ENCODE measurements around the gene C20orf96. TPM values are rescaled to one million over a fixed set of nuclear protein-coding genes. Genes with fewer than 3 reads are reported as not detected.
A peak's percentile ranks its signal among the peaks of the same experiment; 100 is the strongest.

The C20orf96 gene
- polyA plus RNA-seq, 3 donors, result 0.28 to 9.3 (median 0.88) TPM

DNA sequence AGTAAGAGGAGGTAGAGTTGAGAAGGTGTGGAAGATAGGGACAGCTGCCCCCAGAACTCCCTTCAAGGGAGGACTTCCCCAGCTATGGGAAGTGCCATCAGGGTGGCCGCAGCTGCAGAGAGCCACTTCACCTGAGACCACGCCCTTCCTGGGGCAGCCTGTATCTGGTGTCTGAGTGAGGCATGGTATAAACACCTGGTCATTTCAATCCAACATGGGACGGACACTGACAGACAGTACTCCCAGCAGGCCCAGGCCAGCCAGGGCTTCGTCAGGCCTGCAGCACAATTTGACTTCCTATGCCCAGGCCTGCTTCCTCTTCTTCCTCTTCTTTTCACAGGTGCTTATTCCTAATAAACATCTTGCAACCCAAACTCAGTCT, 39.3 kb upstream of the C20orf96 start:
- H3K9ac ChIP-seq (ENCODE audit: insufficient read depth, low read length, poor library complexity, severe bottlenecking), result no peak overlapping the region
- no peaks in the 10 kb centered on the region for H4K20me1 ChIP-seq (ENCODE audit: insufficient read depth, low read length)
- Mint-ChIP-seq H3K27ac (no peak overlapping the region), H3K36me3 (no peaks in the 10 kb centered on the region), H3K27me3 (ENCODE audit: low read depth in 3 of 3) (peaks cover 7 to 21% (median 18%) of the 10 kb centered on the region in 3 donors), H3K9me3 (peaks cover 0 to 6% (median 0%) of the 10 kb centered on the region in 7 donors), H3K4me1 (peaks cover 39% of the 10 kb centered on the region), H3K4me3 (no peak overlapping the region)
- H3K4me1 ChIP-seq (ENCODE audit: control insufficient read depth in 1 of 2, insufficient read depth in 2 of 2, low read length in 2 of 2), result peaks cover 29 to 36% of the 10 kb centered on the region in 2 donors
- H3K27me3 ChIP-seq (ENCODE audit: control insufficient read depth in 2 of 2, insufficient read depth in 2 of 2, low read length in 2 of 2), result peaks cover 4 to 13% of the 10 kb centered on the region in 2 donors
- no peaks in the 10 kb centered on the region for H3K36me3 ChIP-seq (replicated peaks in 1 of 2; ENCODE audit: control insufficient read depth in 1 of 2, insufficient read depth in 2 of 2, low read length in 2 of 2)
- H3K9me3 ChIP-seq (replicated peaks in 1 of 2; ENCODE audit: control insufficient read depth in 1 of 2, insufficient read depth in 1 of 2, low read length in 2 of 2), result no peaks in the 10 kb centered on the region
- H3K79me2 ChIP-seq (ENCODE audit: insufficient read depth, low read length), result no peaks in the 10 kb centered on the region
- H3K27ac ChIP-seq (ENCODE audit: low read depth in 1 of 2, low read length in 2 of 2), result no peak overlapping the region
- peak overlapping the region; percentile 16 for H2AFZ ChIP-seq (ENCODE audit: insufficient read depth, low read depth, low read length, poor library complexity, severe bottlenecking)
- TF ChIP-seq, protein P1, sequence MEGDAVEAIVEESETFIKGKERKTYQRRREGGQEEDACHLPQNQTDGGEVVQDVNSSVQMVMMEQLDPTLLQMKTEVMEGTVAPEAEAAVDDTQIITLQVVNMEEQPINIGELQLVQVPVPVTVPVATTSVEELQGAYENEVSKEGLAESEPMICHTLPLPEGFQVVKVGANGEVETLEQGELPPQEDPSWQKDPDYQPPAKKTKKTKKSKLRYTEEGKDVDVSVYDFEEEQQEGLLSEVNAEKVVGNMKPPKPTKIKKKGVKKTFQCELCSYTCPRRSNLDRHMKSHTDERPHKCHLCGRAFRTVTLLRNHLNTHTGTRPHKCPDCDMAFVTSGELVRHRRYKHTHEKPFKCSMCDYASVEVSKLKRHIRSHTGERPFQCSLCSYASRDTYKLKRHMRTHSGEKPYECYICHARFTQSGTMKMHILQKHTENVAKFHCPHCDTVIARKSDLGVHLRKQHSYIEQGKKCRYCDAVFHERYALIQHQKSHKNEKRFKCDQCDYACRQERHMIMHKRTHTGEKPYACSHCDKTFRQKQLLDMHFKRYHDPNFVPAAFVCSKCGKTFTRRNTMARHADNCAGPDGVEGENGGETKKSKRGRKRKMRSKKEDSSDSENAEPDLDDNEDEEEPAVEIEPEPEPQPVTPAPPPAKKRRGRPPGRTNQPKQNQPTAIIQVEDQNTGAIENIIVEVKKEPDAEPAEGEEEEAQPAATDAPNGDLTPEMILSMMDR (IDR thresholded peaks at IDR 0.05), result no peak
- WGBS (ENCODE audit: insufficient coverage), result 0% methylated on average over 1 of the region's 4 CpGs
- no peak overlapping the region for H3K4me3 ChIP-seq (replicated peaks in 1 of 3; ENCODE audit: low read depth in 2 of 3, low read length in 3 of 3)
- intact Hi-C loops (cut with micrococcal nuclease), result no loop called here
- no peak overlapping the region for H3K4me2 ChIP-seq (replicated peaks; ENCODE audit: extremely low read depth, low read length, poor library complexity, severe bottlenecking)
- no peak for DNase-seq

DNA sequence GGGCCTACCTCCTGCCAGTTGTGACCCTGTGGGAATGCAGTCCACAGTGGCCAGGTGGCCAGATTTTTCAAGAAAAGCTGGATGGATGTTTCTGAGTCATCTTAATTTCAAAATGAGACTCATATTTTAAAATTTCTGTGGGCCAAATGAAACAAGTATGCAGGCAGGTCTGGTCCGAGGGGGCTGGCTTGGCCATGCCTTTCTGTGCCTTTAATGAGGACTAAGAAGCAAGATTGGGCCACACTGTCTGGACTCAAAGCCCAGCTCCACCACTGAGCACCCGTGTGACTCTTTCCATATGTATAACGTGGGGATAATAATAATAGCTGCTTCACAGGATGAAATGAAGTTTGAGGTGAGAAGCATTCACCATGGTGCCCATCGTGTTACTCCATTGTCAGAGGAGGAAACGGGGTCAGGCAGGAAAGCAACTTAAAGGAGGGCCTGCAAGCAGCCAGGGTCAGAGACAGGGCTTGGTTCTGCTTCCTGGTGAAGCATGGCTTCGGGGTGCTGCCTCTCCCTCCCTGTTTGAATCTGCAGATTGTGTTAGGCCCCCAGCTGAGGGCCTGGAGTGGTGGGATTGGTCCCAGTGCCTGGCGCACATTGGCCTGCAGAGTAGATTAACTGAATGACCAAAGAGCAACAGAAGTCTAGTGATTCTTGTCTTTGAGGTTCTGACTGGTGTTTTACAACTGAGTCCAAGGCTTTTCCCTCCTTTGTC, 38.6 kb upstream of the C20orf96 start:
- H4K20me1 ChIP-seq (ENCODE audit: insufficient read depth, low read length), result no peaks in the 10 kb centered on the region
- no peaks in the 10 kb centered on the region for H3K36me3 ChIP-seq (replicated peaks in 1 of 2; ENCODE audit: control insufficient read depth in 1 of 2, insufficient read depth in 2 of 2, low read length in 2 of 2)
- H3K4me1 ChIP-seq (ENCODE audit: control insufficient read depth in 1 of 2, insufficient read depth in 2 of 2, low read length in 2 of 2), result peaks cover 35 to 44% of the 10 kb centered on the region in 2 donors
- no peaks in the 10 kb centered on the region for H3K79me2 ChIP-seq (ENCODE audit: insufficient read depth, low read length)
- H3K36me3 Mint-ChIP-seq, result no peaks in the 10 kb centered on the region
- H3K4me3 Mint-ChIP-seq, result peak overlapping the region in 1 of 2 donors; percentile 11
- H3K27ac Mint-ChIP-seq, result peak overlapping the region in 1 of 7 donors; percentile 39
- H3K4me2 ChIP-seq (replicated peaks; ENCODE audit: extremely low read depth, low read length, poor library complexity, severe bottlenecking), result no peak overlapping the region
- no peak overlapping the region for H3K27ac ChIP-seq (ENCODE audit: low read depth in 1 of 2, low read length in 2 of 2)
- H3K4me1 Mint-ChIP-seq, result peaks cover 43% of the 10 kb centered on the region
- H3K27me3 ChIP-seq (ENCODE audit: control insufficient read depth in 2 of 2, insufficient read depth in 2 of 2, low read length in 2 of 2), result peaks cover 4 to 13% of the 10 kb centered on the region in 2 donors
- TF ChIP-seq, protein P1 (IDR thresholded peaks at IDR 0.05), result no peak
- no peak overlapping the region for H2AFZ ChIP-seq (ENCODE audit: insufficient read depth, low read depth, low read length, poor library complexity, severe bottlenecking)
- no peak overlapping the region for H3K9ac ChIP-seq (ENCODE audit: insufficient read depth, low read length, poor library complexity, severe bottlenecking)
- peaks cover 7 to 25% (median 18%) of the 10 kb centered on the region in 3 donors for H3K27me3 Mint-ChIP-seq (ENCODE audit: low read depth in 3 of 3)
- DNase-seq, result no peak
- peaks cover 0 to 6% (median 0%) of the 10 kb centered on the region in 7 donors for H3K9me3 Mint-ChIP-seq
- 55% methylated on average over 6 of the region's 7 CpGs for WGBS (ENCODE audit: insufficient coverage)
- H3K9me3 ChIP-seq (replicated peaks in 1 of 2; ENCODE audit: control insufficient read depth in 1 of 2, insufficient read depth in 1 of 2, low read length in 2 of 2), result no peaks in the 10 kb centered on the region
- intact Hi-C loops (cut with micrococcal nuclease), result no loop called here
- no peak overlapping the region for H3K4me3 ChIP-seq (replicated peaks in 1 of 3; ENCODE audit: low read depth in 2 of 3, low read length in 3 of 3)
